HG03520 (cell line): ENCODE measurements around the gene KBTBD4.
"Not testable (repeated sequence)": the region's sequence is repeated elsewhere in the genome, so short reads cannot be mapped to it uniquely, and the experiment has no call there.

Experiments
- ATAC-seq: cut with Tn5 transposase; IDR thresholded peaks from one replicate; pipeline ENCODE4 v1.9.1; 2021; ENCODE audit warnings: mild to moderate bottlenecking, moderate library complexity; ENCODE audit not compliant: unreplicated experiment

Gene KBTBD4

GRCh38 chr11:47591764-47592163 is 13.0 kb upstream of the KBTBD4 start:
- ATAC-seq, result no peak

DNA sequence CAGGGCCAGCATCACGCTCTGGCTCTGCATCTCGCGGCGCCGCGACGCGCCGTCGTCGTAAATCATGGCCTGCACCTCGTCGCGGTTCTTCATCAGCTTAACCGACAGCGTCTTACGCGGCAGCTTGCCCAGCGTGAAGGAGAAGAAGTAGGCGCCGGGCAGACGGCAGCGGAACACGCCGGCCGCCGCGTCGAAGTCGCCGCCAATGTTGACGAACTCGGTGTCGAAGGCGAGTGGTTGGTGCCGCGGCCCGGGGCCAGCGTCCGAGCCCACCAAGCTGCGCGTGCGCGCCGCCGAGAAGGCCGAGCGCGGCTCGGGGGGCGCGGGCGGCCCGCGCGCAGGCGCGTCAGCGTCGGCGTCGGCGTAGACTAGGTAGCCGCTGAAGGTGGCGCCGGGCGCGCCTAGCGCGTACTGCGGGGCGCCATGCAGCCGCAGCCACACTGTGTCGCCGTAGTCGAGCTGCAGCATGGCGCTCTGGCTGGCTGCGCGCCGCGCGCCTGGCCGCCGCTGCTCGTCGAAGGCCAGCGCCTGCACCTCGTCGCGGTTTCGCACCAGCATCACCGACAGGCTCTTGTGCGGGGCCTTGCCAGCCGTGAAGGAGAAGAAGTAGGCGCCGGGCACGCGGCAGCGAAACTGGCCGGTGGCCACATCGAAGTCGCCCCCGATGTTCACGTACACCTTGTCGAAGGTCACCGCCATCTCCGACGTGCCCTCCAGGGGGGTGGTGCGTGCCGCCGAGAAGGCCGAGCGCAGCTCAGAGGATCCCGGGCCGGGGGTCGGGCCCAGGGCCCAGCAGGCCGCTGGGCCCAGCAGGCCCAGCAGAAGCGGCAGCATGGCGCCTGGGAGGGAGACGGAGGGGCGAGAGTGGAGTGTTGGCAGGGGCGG is 11.4 kb upstream of the KBTBD4 start:
- ATAC-seq, result no peak

DNA sequence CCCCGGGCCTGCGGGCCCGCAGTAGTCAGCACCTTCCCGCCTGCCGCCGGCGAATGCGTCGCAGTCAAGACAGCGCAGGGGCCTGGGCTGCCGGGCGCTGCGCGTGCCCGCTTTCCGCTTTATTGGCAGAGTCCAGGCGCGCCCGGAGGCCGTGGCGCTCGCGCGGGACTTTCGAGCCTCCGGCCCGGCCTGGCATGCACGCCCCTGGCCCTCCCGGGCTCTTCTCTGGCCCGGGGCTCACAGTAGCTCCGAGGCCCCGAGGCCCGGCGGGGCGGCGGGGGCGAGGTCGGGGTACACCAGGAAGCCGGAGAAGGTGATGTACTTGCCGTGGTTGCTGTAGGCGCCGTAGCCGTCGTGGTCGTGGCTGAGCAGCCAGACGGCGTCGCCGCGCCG is 10.8 kb upstream of the KBTBD4 start:
- ATAC-seq, result no peak

DNA sequence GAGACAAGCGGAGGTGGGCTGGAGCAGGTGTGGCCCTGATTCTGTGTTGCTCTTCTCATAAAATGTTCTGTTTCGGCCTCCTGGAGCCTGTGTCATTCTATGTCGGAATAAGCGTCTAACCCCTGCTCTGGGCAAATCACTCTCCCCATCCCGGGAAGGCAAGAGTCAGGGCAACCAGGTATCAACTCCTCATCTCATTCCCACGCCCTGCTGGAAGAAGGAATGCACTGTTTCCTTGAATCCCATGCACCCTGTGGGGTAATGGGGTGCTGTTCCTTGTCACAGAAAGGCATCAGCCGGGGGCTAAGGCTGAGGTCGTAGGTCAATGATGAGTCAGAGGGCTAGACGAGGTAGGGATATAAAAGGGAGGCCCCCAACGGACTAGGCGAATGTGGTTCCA is 10.3 kb upstream of the KBTBD4 start:
- no peak for ATAC-seq

DNA sequence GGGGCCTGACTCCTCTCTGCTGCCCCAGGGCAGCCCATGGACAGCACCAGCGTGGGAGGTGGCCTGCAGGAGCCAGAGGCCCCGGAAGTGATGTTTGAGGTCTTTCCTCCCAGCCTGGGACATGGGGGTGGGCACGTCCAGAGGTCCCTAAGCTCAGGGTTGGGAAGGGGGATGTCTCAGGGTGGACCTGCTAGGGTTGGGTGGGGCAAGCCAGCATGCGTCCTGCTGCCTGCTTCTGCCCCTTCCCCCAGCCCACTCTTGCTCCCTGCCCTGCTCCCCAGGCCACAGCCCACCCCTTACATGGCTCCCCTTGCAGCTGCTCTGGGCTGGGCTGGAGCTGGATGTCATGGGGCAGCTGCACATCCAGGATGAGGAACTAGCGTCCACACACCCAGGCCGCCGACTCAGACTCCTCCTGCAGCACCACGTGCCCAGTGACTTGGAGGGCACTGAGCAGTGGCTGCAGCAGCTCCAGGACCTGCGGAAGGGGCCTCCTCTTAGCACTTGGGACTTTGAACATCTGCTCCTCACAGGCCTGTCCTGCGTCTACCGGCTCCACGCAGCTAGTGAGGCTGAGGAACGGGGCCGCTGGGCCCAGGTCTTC is 9.1 kb upstream of the KBTBD4 start:
- ATAC-seq, result no peak

DNA sequence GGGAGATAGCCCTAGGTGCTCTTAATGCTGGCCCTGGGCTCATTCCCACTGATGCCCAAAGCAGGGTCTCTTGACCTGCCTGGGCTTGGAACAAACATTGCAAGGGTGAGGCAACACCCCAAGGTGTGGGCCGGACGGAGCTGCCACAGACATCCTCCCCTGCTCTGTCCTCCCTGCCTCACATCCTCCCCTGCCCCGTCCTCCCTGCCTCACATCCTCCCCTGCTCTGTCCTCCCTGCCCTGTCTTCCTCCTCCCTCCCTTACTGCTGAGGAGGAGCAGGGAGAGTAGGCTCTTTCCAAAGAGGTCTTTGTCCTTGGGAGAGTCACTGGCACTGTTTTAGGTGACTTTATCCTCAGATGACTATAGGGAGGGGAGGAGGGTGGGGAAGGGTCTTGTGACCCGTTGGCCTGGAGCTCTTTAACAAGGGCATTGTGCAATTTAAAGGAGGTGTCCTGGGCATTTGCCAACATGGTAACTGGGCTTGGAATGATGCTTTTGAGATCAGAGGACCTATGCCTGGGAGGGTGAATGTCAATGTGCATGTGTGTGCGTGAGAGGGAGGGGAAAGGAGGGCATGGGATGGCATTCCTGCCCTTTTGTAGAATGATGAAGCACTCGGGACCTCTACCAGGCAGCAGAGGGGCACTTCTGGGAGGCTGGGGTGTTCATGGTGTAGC is 8.4 kb upstream of the KBTBD4 start:
- no peak for ATAC-seq

DNA sequence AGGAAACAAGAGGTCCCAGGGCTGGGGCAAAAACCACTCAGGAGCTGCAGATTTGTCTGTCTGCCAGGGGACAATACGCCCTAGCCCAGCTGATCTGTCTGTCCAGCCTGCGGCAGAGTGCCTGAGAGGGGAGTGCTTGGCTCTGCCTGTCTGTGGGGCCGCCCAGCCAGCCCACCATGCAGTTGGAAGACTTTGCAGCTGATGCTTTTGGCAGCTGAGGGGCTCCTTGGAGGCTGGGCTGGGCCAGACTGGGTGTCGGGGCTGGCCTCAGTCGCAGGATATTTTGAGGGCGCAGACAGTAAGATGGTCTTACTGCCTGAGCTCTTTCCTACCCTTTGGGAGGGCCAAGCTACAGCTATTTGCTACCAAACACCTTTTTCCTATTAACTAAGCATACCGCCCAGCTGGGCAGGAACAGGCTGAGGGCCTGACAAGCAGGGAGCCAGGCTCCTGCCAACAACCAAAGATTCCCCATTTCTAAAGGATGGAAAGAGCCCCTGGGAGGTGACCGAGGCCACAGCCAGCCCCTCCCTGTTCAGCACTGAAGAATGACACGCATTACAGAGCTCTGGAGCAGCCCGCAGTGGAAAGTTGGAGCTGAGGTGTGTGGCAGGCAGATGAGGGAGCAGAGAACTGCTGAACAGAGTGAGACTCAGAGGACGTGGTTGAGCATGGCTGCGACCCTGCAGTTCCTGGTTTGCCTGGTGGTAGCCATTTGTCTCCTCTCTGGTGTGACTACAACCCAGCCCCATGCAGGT is 7.5 kb upstream of the KBTBD4 start, which contains the start of gene FAM180B:
FAM180B (plus strand) TSS at position 581 of the 758 bp plus-strand sequence; CDS start at position 672, 91 bp downstream.
- no peak for ATAC-seq

GRCh38 chr11:47583844-47584243 is 5.1 kb upstream of the KBTBD4 start:
- no peak for ATAC-seq

DNA sequence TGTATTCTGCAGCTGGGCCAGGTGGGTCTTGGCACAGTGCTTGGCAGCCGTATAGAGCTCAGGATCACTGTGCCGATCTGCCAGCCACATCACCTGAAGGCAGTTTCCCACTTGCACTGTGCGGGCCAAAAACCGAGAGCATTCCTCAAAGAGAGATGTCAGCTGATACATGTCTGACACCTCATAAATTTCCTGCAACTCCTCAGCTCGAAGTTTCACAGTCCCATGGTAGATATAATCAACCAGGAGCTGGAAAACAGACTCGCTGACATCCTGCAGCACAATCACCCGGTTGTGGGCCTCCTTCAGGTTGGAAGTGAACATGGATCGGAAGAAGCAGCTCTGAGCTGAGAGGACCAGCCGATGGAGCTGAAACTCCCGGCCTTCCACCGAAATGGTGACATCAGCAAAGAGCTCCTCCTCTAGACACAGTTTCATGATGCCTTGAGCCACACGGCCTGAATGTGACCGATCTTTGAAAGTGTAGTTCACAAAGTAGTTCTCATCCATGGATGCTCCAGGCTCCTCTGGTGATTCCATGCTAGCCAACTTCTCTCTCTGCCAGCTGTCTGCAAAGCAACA is 1.2 kb downstream of the KBTBD4 start:
- ATAC-seq, result no peak

GRCh38 chr11:47573321-47573720 is 5.4 kb downstream of the KBTBD4 start:
- ATAC-seq, result no peak

GRCh38 chr11:47572715-47573255 is 6.0 kb downstream of the KBTBD4 start:
- ATAC-seq, result no peak

GRCh38 chr11:47571895-47572294 is 6.9 kb downstream of the KBTBD4 start:
- ATAC-seq, result no peak

DNA sequence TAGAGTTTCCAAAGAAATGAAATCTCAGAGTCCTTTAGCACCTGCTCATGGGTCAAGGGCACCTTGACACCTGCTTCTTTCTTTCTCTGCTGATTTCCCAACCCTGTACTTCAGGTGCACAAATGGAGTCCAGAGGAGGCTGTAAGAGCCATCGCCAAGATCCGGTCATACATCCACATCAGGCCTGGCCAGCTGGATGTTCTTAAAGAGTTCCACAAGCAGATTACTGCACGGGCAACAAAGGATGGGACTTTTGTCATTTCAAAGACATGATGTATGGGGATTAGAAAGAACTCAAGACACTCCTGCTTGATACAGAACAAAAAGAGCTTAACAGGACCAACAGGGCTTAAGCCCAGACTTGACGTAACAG is 7.4 kb downstream of the KBTBD4 start:
- no peak for ATAC-seq

DNA sequence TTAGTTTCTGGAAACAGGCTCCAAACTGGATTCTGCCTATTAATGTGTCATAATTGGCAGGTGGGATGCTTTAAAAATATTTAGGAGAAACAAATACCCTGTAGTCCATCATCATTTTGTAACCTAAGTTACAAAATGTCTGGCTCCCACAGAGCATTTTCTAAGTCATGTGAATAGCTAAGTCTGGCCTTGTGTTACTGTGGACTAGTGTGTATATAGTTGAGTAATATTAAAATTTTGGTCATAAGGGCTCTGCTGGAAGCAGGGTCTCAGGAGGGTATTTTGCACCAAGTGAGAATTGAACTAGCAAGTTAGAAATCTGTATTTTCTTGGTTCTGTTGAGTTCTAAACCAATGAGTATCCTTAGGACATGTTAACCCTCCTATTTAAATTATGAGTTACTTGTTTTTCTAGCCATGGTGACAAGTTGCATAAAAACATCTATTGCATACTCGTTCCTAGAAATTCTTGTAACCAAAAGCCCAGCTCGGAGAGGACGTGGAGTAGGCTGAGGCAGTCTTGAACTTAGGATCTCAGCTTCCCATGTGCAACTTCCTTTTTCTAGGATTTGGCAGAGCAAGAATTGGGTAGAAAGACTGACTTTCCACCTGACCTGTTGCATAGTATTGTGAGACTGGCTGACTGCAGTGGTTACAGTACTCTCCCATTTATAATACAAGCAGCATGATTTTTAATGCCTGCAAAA is 8.0 kb downstream of the KBTBD4 start:
- no peak for ATAC-seq

- no peak for ATAC-seq
These were observed 9.1 kb downstream of the KBTBD4 start for GRCh38 chr11:47569646-47570045.

DNA sequence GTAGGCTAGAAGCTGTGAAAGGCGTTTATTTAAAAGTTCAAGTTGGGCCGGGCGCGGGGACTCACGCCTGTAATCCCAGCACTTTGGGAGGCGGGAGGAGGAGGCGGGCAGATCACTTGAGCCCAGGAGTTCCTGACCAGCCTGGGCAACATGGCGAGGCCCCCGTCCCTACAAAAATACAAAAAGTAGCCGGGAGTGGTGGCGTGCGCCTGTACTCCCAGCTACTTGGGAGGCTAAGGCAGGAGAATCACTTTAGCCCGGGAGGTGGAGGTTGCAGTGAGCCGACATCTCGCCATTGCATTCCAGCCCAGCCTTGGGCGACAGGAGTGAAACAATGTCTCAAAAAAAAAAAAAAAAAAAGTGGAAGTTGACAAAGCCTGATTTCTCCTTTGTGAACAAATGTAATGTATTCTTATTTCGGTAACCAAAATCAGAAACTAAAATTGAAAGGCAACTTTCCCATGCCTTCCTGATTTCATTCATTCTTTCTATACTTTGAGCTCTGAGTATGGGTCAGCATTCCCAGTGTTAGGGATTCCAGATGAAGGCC is 12.5 kb downstream of the KBTBD4 start:
- no peak for ATAC-seq

GRCh38 chr11:47565340-47566148 is 13.2 kb downstream of the KBTBD4 start, which contains the start of gene PTPMT1:
Gene PTPMT1, plus strand, starts transcription at chr11:47565599. Its CDS starts 24 bp downstream, at chr11:47565623.
- ATAC-seq, result peak; percentile 79

DNA sequence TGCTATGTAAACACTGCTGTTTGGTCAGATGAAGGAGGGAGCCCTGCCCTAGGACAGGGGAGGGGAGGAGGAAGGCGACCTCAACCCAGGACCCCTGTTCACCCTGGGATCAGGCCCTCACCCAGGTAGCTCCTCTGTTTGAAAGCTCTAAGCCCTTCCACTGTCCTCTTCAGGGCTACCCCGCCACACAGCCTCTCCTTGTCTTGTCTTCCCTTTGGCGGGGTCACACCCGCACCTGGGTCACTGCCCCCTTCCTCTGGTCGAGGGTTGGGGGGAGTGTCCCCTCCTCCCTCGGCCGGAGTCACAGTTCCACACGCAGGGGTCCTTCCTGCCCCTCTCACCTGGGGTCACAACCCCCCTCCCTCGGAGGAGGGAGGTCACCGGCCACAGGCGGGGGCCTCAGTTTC is 13.8 kb downstream of the KBTBD4 start:
- ATAC-seq, result peak; percentile 16

DNA sequence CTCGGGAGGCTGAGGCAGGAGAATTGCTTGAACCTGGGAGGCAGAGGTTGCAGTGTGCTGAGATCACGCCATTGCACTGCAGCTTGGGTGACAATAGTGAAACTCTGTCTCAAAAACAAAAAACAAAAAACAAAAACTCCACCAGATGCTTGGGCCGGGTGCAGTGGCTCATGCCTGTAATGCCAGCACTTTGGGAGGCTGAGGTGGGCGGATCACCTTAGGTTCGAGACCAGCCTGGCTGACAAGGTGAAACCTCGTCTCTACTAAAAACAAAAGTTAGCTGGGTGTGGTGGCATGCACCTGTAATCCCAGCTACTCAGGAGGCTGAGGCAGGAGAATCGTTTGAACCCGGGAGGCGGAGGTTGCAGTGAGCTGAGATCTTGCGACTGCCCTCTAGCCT is 14.4 kb downstream of the KBTBD4 start:
- not testable (repeated sequence) for ATAC-seq
